Nephron (organoid): ENCODE data around the gene HYAL4.
"Not testable (repeated sequence)": the region's sequence is repeated elsewhere in the genome, so short reads cannot be mapped to it uniquely, and the experiment has no call there.

Experiments used
- H3K27ac Mint-ChIP-seq, 3 experiments: 2 replicates each; pipeline ENCODE4 v1.8.0; 2020; ENCODE audit warnings: mixed read lengths in 3 of 3, mild to moderate bottlenecking in 2 of 3, moderate library complexity in 1 of 3
- H3K27me3 Mint-ChIP-seq: 2 replicates; pipeline ENCODE4 v1.8.0; 2021; ENCODE audit warnings: low read depth, mild to moderate bottlenecking, moderate library complexity, mixed read lengths
- H3K36me3 Mint-ChIP-seq: 2 replicates; pipeline ENCODE4 v1.8.0; 2020; ENCODE audit warnings: low read depth, mixed read lengths
- H3K4me1 Mint-ChIP-seq: 2 replicates; pipeline ENCODE4 v1.8.0; 2020; ENCODE audit warnings: mixed read lengths
- H3K4me3 Mint-ChIP-seq, 3 experiments: 2 replicates each; pipeline ENCODE4 v1.8.0; 2020; ENCODE audit warnings: mild to moderate bottlenecking in 3 of 3, mixed read lengths in 3 of 3, moderate library complexity in 2 of 3
- H3K9me3 Mint-ChIP-seq: 2 replicates; pipeline ENCODE4 v1.8.0; 2020; ENCODE audit warnings: mixed read lengths
- CTCF ChIP-seq, 3 experiments: fragments of 200-600 bp; sonication (generic); IDR thresholded peaks; one replicate each; pipeline ENCODE4 v1.5.0; 2021; ENCODE audit warnings: antibody characterized with exemption in 3 of 3; ENCODE audit not compliant: unreplicated experiment in 3 of 3

Gene HYAL4

GRCh38 chr7:123802249-123802648, 42.7 kb upstream of the HYAL4 start:
- no peak overlapping the region for H3K4me3 Mint-ChIP-seq
- no peak for TF ChIP-seq CTCF (IDR thresholded peaks at IDR 0.05; ENCODE audit: unreplicated experiment in 3 of 3)
- no peaks in the 10 kb centered on the region for H3K27me3 Mint-ChIP-seq
- peak overlapping the region in 2 of 3 experiments; percentile 90 to 96 for H3K27ac Mint-ChIP-seq
- H3K4me1 Mint-ChIP-seq: peaks cover 27% of the 10 kb centered on the region
- no peaks in the 10 kb centered on the region for H3K36me3 Mint-ChIP-seq
- H3K9me3 Mint-ChIP-seq: no peaks in the 10 kb centered on the region

- TF ChIP-seq CTCF (IDR thresholded peaks at IDR 0.05; ENCODE audit: unreplicated experiment in 3 of 3): no peak
- Mint-ChIP-seq H3K9me3 (peaks cover 8% of the 10 kb centered on the region), H3K27ac (no peak overlapping the region), H3K36me3 (no peaks in the 10 kb centered on the region), H3K27me3 (no peaks in the 10 kb centered on the region), H3K4me3 (no peak overlapping the region), H3K4me1 (peaks cover 17% of the 10 kb centered on the region)
These were observed 39.7 kb upstream of the HYAL4 start for GRCh38 chr7:123805287-123805686.

DNA sequence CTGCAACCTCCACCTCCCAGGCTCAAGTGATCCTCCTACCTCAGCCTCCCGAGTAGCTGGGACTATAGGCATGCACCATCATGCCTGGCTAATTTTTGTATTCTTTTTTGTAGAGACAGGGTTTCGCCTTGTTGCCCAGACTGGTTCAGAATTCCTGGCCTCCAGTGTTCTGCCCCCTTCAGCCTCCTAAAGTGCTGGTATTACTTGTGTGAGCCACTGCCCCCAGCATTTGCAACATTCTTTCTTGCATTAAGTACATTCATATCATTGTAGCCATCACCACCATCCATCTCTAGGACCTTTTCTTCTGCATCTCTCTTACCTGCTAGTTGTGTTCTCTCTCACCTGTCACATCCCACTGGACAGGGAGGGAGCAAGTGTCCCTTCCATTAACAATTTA, 35.5 kb upstream of the HYAL4 start:
- no peaks in the 10 kb centered on the region for H3K4me1 Mint-ChIP-seq

GRCh38 chr7:123811056-123811455, 33.9 kb upstream of the HYAL4 start:
- H3K27ac Mint-ChIP-seq: no peak overlapping the region
- no peak for TF ChIP-seq CTCF (IDR thresholded peaks at IDR 0.05; ENCODE audit: unreplicated experiment in 3 of 3)
- H3K4me1 Mint-ChIP-seq: no peaks in the 10 kb centered on the region
- peaks cover 15% of the 10 kb centered on the region for H3K9me3 Mint-ChIP-seq
- no peaks in the 10 kb centered on the region for H3K36me3 Mint-ChIP-seq
- no peak overlapping the region for H3K4me3 Mint-ChIP-seq
- H3K27me3 Mint-ChIP-seq: no peaks in the 10 kb centered on the region

More for the DNA sequence above, 35.5 kb upstream of the HYAL4 start:
- no peaks in the 10 kb centered on the region for H3K36me3 Mint-ChIP-seq
- H3K9me3 Mint-ChIP-seq: peaks cover 15% of the 10 kb centered on the region
- no peak for TF ChIP-seq CTCF (IDR thresholded peaks at IDR 0.05; ENCODE audit: unreplicated experiment in 3 of 3)
- no peak overlapping the region for H3K27ac Mint-ChIP-seq
- no peaks in the 10 kb centered on the region for H3K27me3 Mint-ChIP-seq
- H3K4me3 Mint-ChIP-seq: no peak overlapping the region

DNA sequence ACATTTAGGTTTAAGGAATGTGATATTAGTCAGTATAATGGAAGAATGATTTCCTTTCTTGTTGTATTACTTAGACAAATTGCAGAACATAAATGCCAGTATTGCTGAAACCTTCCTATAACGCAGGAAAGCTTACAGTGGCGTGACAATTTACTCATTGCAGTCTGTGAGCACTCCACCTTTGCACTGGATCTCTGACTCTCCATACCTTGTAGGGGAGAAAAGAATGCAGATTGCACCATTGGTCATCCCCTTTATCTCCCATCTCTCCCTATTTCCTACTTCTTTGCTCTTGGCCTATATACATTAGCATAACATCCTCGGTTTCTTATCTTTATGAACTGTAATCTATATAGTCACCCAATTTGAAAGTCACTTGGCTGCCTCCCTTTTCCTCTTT, 28.1 kb upstream of the HYAL4 start:
- Mint-ChIP-seq H3K4me1 (no peaks in the 10 kb centered on the region), H3K4me3 (no peak overlapping the region), H3K27me3 (no peaks in the 10 kb centered on the region), H3K36me3 (no peaks in the 10 kb centered on the region), H3K27ac (no peak overlapping the region), H3K9me3 (no peaks in the 10 kb centered on the region)
- TF ChIP-seq CTCF (IDR thresholded peaks at IDR 0.05; ENCODE audit: unreplicated experiment in 3 of 3): no peak

- H3K36me3 Mint-ChIP-seq: no peaks in the 10 kb centered on the region
- no peak overlapping the region for H3K4me3 Mint-ChIP-seq
- H3K9me3 Mint-ChIP-seq: no peaks in the 10 kb centered on the region
- TF ChIP-seq CTCF (IDR thresholded peaks at IDR 0.05; ENCODE audit: unreplicated experiment in 3 of 3): no peak
- no peak overlapping the region for H3K27ac Mint-ChIP-seq
- H3K27me3 Mint-ChIP-seq: no peaks in the 10 kb centered on the region
- no peaks in the 10 kb centered on the region for H3K4me1 Mint-ChIP-seq
These were observed 26.0 kb upstream of the HYAL4 start for GRCh38 chr7:123819001-123819400.

GRCh38 chr7:123819795-123820194, 25.2 kb upstream of the HYAL4 start:
- H3K9me3 Mint-ChIP-seq, H3K27me3 Mint-ChIP-seq, H3K36me3 Mint-ChIP-seq, H3K27ac Mint-ChIP-seq, H3K4me3 Mint-ChIP-seq, H3K4me1 Mint-ChIP-seq: not testable (repeated sequence)
